ENCODE measurements around the gene TMEM163.

The TMEM163 gene

GRCh38 chr2:134410831-134411231 lies 308.0 kb downstream of the TMEM163 start:
- no peak for DNase-seq (ENCODE audit: low read depth in 2 of 2)

GRCh38 chr2:134410006-134410405 lies 308.8 kb downstream of the TMEM163 start:
- no peak for DNase-seq (ENCODE audit: low read depth in 2 of 2)

- DNase-seq (ENCODE audit: low read depth in 2 of 2): no peak
These were observed 310.0 kb downstream of the TMEM163 start for GRCh38 chr2:134408791-134409190.

- DNase-seq (ENCODE audit: low read depth in 2 of 2): no peak
These were observed 310.4 kb downstream of the TMEM163 start for GRCh38 chr2:134408386-134408785.

- DNase-seq (ENCODE audit: low read depth in 2 of 2): no peak
These were observed 311.5 kb downstream of the TMEM163 start for GRCh38 chr2:134407154-134407890.

- DNase-seq (ENCODE audit: low read depth in 2 of 2): no peak
These were observed 312.1 kb downstream of the TMEM163 start for GRCh38 chr2:134406736-134407135.

GRCh38 chr2:134406311-134406710 lies 312.5 kb downstream of the TMEM163 start:
- DNase-seq (ENCODE audit: low read depth in 2 of 2): no peak

Measured in activated CD4-positive, alpha-beta T cell treated with anti-CD3 and anti-CD28 coated beads for 24 hours (primary cell).